GM12878 (cell line): ENCODE measurements around the gene CLASP1. TPM values are rescaled to one million over a fixed set of nuclear protein-coding genes. Genes with fewer than 3 reads are reported as not detected.

Source experiments
- ATAC-seq: fragments of 200-7000 bp; cut with Tn5 transposase; 3 replicates; pipeline ENCODE4 v1.9.1; 2020; ENCODE audit warnings: mild to moderate bottlenecking, moderate library complexity
- BruUV-seq: library from RNA; stranded (reverse); fragments of 400-500 nt; replicated peaks from 2 replicates; lab custom pipeline; 2021; lab: Mats Ljungman, UMichigan
- CTCF ChIA-PET: fragments of 300-600 bp; sonication (Branson Sonifier 250); formaldehyde crosslinking; extraction: SDS; loops from one replicate; lab custom pipeline; 2021; ENCODE audit warnings: inconsistent platforms; lab: Yijun Ruan, JAX
- POLR2A ChIA-PET: fragments of 350-600 bp; formaldehyde crosslinking; extraction: SDS; loops from one replicate; lab custom pipeline; 2021; ENCODE audit warnings: inconsistent platforms; lab: Charles Lee
- RAD21 ChIA-PET: fragments of 300-600 bp; sonication (Branson Sonifier 250); formaldehyde crosslinking; loops from one replicate; lab custom pipeline; 2023; ENCODE audit warnings: antibody characterized with exemption; ENCODE audit not compliant: unreplicated experiment; lab: Charles Lee
- SMC1A ChIA-PET: fragments of 300-600 bp; sonication (Branson Sonifier 250); formaldehyde crosslinking; loops from one replicate; lab custom pipeline; 2023; ENCODE audit not compliant: unreplicated experiment, uncharacterized antibody; lab: Charles Lee
- DNase-seq: peaks from one replicate; pipeline ENCODE4 v3.0.0-alpha.2; 2011; ENCODE audit warnings: low read depth, low spot score
- FAIRE-seq: peaks from 3 replicates; lab custom pipeline; 2011; peaks lifted over from hg19 to GRCh38; lab: Jason Lieb, UNC
- H2AFZ ChIP-seq: 2 replicates; pipeline ENCODE4 v1.6.0; 2011; ENCODE audit warnings: low read depth, low read length, control low read depth; ENCODE audit not compliant: control insufficient read depth
- H3K27ac ChIP-seq: 2 replicates; pipeline ENCODE4 v1.5.1; 2011; ENCODE audit warnings: control low read depth; ENCODE audit not compliant: control insufficient read depth, insufficient read depth
- H3K27me3 ChIP-seq, 2 experiments: replicated peaks in 1 of 2; 2 replicates each; pipeline versions ENCODE4 v1.6.0 to v1.6.1; 2011; ENCODE audit warnings: low read length in 1 of 2; ENCODE audit not compliant: control insufficient read depth in 2 of 2, insufficient read depth in 2 of 2
- H3K36me3 ChIP-seq, 2 experiments: 2 replicates each; pipeline ENCODE4 v1.5.1; 2011; ENCODE audit warnings: low read length in 1 of 2; ENCODE audit not compliant: control insufficient read depth in 2 of 2, insufficient read depth in 2 of 2
- H3K4me1 ChIP-seq: 2 replicates; pipeline ENCODE4 v1.6.1; 2011; ENCODE audit warnings: mild to moderate bottlenecking, low read length, moderate library complexity, mixed read lengths; ENCODE audit not compliant: control insufficient read depth, insufficient read depth
- H3K4me2 ChIP-seq: 2 replicates; pipeline ENCODE4 v1.6.0; 2011; ENCODE audit warnings: control low read depth; ENCODE audit not compliant: control insufficient read depth, insufficient read depth
- H3K4me3 ChIP-seq: fragments of 200-600 bp; sonication (generic); 2 replicates; pipeline ENCODE4 v1.5.1; 2016
- H3K79me2 ChIP-seq: 2 replicates; pipeline ENCODE4 v1.6.0; 2011; ENCODE audit warnings: low read length; ENCODE audit not compliant: control insufficient read depth, insufficient read depth
- H3K9ac ChIP-seq: 2 replicates; pipeline ENCODE4 v1.8.0; 2011; ENCODE audit warnings: low read length, control low read depth, mixed read lengths; ENCODE audit not compliant: control insufficient read depth, insufficient read depth
- H3K9me3 ChIP-seq: replicated peaks from 3 replicates; pipeline ENCODE4 v1.5.1; 2011; ENCODE audit warnings: mild to moderate bottlenecking, low read length; ENCODE audit not compliant: control insufficient read depth, insufficient read depth
- H4K20me1 ChIP-seq: 2 replicates; pipeline ENCODE4 v1.6.0; 2011; ENCODE audit not compliant: control insufficient read depth, insufficient read depth
- BCLAF1 ChIP-seq: fragments of 450-650 bp; IDR thresholded peaks from 2 replicates; pipeline ENCODE4 v1.6.1; 2017; ENCODE audit warnings: antibody characterized with exemption, mild to moderate bottlenecking, moderate library complexity
- BMI1 ChIP-seq: fragments of 450-650 bp; IDR thresholded peaks from 2 replicates; pipeline ENCODE4 v1.6.1; 2016; ENCODE audit warnings: mild to moderate bottlenecking, moderate library complexity, borderline replicate concordance
- DPF2 ChIP-seq: fragments of 450-650 bp; IDR thresholded peaks from 2 replicates; pipeline ENCODE4 v1.6.1; 2017; ENCODE audit warnings: mild to moderate bottlenecking
- FOS ChIP-seq: IDR thresholded peaks from 3 replicates; pipeline ENCODE4 v1.6.1; 2011; ENCODE audit warnings: borderline replicate concordance; ENCODE audit not compliant: insufficient read length; ENCODE audit errors: extremely low read depth
- HDGF ChIP-seq: fragments of 450-650 bp; IDR thresholded peaks from 2 replicates; pipeline ENCODE4 v1.6.1; 2016; ENCODE audit warnings: antibody characterized with exemption
- MTA3 ChIP-seq: IDR thresholded peaks from 2 replicates; pipeline ENCODE4 v1.6.1; 2012; ENCODE audit warnings: low read length, inconsistent platforms, borderline replicate concordance
- NFYA ChIP-seq: IDR thresholded peaks from 2 replicates; pipeline ENCODE4 v1.6.1; 2011; ENCODE audit warnings: low read depth, mild to moderate bottlenecking, low read length, improper control_type of control experiment, borderline replicate concordance
- PAX8 ChIP-seq: fragments of 450-650 bp; IDR thresholded peaks from 2 replicates; pipeline ENCODE4 v1.6.1; 2017; ENCODE audit warnings: mild to moderate bottlenecking, moderate library complexity
- PML ChIP-seq: IDR thresholded peaks from 2 replicates; pipeline ENCODE4 v1.6.1; 2012; ENCODE audit warnings: low read length, inconsistent platforms
- POLR2A ChIP-seq: IDR thresholded peaks from 2 replicates; pipeline ENCODE4 v1.6.1; 2011; ENCODE audit warnings: low read depth, mild to moderate bottlenecking, low read length
- PRDM15 ChIP-seq: fragments of 450-650 bp; formaldehyde crosslinking; IDR thresholded peaks from 2 replicates; pipeline ENCODE4 v1.4.0; 2020; ENCODE audit warnings: mild to moderate bottlenecking, moderate library complexity
- RFX5 ChIP-seq: IDR thresholded peaks from 2 replicates; pipeline ENCODE4 v1.6.1; 2011; ENCODE audit warnings: low read depth, low read length, improper control_type of control experiment
- SMARCA5 ChIP-seq: fragments of 450-650 bp; IDR thresholded peaks from 2 replicates; pipeline ENCODE4 v1.6.1; 2017; ENCODE audit warnings: mild to moderate bottlenecking
- STAT1 ChIP-seq: fragments of 450-650 bp; conservative IDR thresholded peaks from 2 replicates; pipeline ENCODE4 v1.6.1; 2014; ENCODE audit warnings: antibody characterized with exemption, mild to moderate bottlenecking
- SUZ12 ChIP-seq: fragments of 200-600 bp; sonication (generic); IDR thresholded peaks from one replicate; pipeline ENCODE4 v1.6.1; 2018; ENCODE audit warnings: antibody characterized with exemption, mild to moderate bottlenecking; ENCODE audit not compliant: unreplicated experiment
- WRNIP1 ChIP-seq: IDR thresholded peaks from 2 replicates; pipeline ENCODE4 v1.6.1; 2011; ENCODE audit warnings: low read depth, low read length, improper control_type of control experiment, borderline replicate concordance
- ZNF217 ChIP-seq: fragments of 450-650 bp; IDR thresholded peaks from 2 replicates; pipeline ENCODE4 v1.6.1; 2017; ENCODE audit warnings: antibody characterized with exemption, mild to moderate bottlenecking
- in situ Hi-C: fragments of 300-500 bp; cut with MboI; formaldehyde crosslinking; loops from 9 replicates; pipeline ENCODE4 v1.14.3; 2018; ENCODE audit warnings: mixed read lengths
- intact Hi-C: fragments of 100-400 bp; cut with micrococcal nuclease; formaldehyde crosslinking; loops from one replicate; pipeline ENCODE4 v1.14.2; 2022; ENCODE audit not compliant: unreplicated experiment
- polyA plus RNA-seq, 11 experiments: library from polyadenylated mRNA; depleted of rRNA in 4 of 11; unstranded in 6 of 11; stranded (reverse) in 5 of 11; fragments of >200 nt; fragmentation: Nextera tagmentation in 4 of 11; fragmentation: Illumina TruSeq in 1 of 11; extraction: Ambion mirVana in 4 of 11; extraction: Trizol in 1 of 11; gene quantifications; 1 replicate in 1 of 11; 2 replicates in 10 of 11; pipeline versions ENCODE4 v1.2.1 to v1.2.3, GENCODE V29; 2011 to 2016; ENCODE audit warnings: inconsistent platforms in 2 of 11, missing spikeins in 2 of 11, low read depth in 1 of 11
- total RNA-seq, 4 experiments: library from RNA; depleted of rRNA in 3 of 4; stranded (reverse); fragments of >200 nt in 3 of 4; fragmentation: Illumina TruSeq in 1 of 4; extraction: Trizol in 1 of 4; gene quantifications; 2 replicates each; pipeline versions ENCODE4 v1.2.1 to v1.2.3, GENCODE V29; 2013 to 2021

CLASP1 gene
- total and polyA plus RNA-seq, 10 of the 15 experiments (the other 5 are each of a cell fraction or from before 2014, with no cell fraction given), result 1.4 to 62.4 (median 32.9) TPM

GRCh38 chr2:121582272-121582671 is 67.0 kb downstream of the CLASP1 start:
- FAIRE-seq (no peak), DNase-seq (no peak), ATAC-seq (no peak)
- H3K9me3 ChIP-seq, result no peaks in the 10 kb centered on the region
- H3K4me1 ChIP-seq, result no peaks in the 10 kb centered on the region
- H3K27me3 ChIP-seq, result no peaks in the 10 kb centered on the region
- H4K20me1 ChIP-seq, result no peaks in the 10 kb centered on the region
- ChIA-PET RAD21 (no interaction called here), SMC1A (no interaction called here), POLR2A (no interaction called here), CTCF (no interaction called here)
- no peak overlapping the region for H3K4me3 ChIP-seq
- no peaks in the 10 kb centered on the region; a peak in 1 of 4 replicates for H3K36me3 ChIP-seq
- H3K4me2 ChIP-seq, result no peak overlapping the region
- no peak for TF ChIP-seq ZNF217
- no peak for TF ChIP-seq BCLAF1
- no peak for TF ChIP-seq MTA3
- no peak for TF ChIP-seq WRNIP1
- no peak for TF ChIP-seq RFX5
- no peak for TF ChIP-seq SUZ12
- no peak for TF ChIP-seq PRDM15 (CRISPR knock-in tag)
- TF ChIP-seq FOS, result no peak
- TF ChIP-seq HDGF, result no peak
- TF ChIP-seq POLR2A, result no peak
- no peak for TF ChIP-seq SMARCA5
- TF ChIP-seq DPF2, result no peak
- TF ChIP-seq BMI1, result no peak
- TF ChIP-seq STAT1, result no peak
- TF ChIP-seq PAX8, result no peak
- TF ChIP-seq NFYA, result no peak
- TF ChIP-seq PML, result no peak
- no TSS peak for BruUV-seq
- H3K27ac ChIP-seq, result no peak overlapping the region
- in situ Hi-C loops, result no loop called here
- H2AFZ ChIP-seq, result no peak overlapping the region
- intact Hi-C loops, result no loop called here
- H3K79me2 ChIP-seq, result peaks cover 27% of the 10 kb centered on the region
- no peak overlapping the region for H3K9ac ChIP-seq
